ENCODE measurements around the gene CFAP251. TPM values are rescaled to one million over a fixed set of nuclear protein-coding genes. Genes with fewer than 3 reads are reported as not detected.

CFAP251 gene
- polyA plus RNA-seq, 1 donor from 2014 or later = 4.0 TPM

DNA sequence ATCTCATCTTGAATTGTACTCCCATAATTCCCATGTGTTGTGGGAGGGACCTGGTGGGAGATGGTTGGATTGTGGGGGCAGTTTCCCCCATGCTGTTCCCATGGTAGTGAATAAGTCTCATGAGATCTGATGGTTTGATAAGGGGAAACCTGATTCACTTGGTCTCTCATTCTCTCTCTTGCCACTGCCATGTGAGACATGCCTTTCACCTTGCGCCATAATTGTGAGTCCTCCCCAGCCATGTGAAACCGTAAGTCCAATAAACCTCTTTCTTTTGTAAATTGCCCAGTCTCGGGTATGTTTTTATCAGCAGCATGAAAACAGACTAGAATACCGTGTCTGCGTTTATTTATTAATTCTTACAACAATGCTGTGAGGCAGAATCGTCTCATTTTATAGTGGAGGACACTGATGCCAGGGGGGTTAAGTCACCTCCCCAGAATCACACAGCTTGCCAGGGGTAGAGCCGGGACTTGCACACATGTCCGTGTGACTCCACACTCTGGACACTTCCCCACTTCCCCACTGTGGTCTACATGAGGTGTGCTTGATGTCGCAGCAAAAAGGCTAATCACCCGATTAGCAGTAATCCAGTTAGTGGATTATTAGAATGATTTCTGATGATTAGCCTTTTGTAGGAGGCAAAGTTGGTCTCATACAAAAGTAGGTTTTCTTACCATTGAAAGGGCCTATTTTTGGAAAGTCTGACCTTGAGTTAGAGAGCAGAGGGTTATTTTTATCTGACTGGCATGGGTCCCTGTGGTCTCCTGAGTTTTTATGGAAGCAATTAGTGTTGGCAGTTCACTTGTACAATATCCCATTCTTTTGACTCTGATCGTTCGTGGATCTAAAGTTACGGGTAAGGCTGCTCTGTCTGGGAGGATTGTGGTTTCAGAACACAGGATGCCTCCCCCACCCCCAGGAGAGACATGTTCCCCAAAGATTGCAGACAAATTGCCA is 55.9 kb downstream of the CFAP251 start:
- Histone ChIP-seq H3K36me3 (ENCODE audit: insufficient read depth, low read length) (no peaks in the 10 kb centered on the region), H3K9me2 (ENCODE audit: insufficient read depth, low read length) (no peaks in the 10 kb centered on the region), H3K27ac (ENCODE audit: low read length) (no peak overlapping the region), H4K20me1 (ENCODE audit: insufficient read depth) (no peaks in the 10 kb centered on the region), H3K27me3 (ENCODE audit: insufficient read depth, low read depth, low read length) (no peaks in the 10 kb centered on the region), H3K9ac (ENCODE audit: low read length) (no peak overlapping the region), H3K9me3 (ENCODE audit: low read length) (no peaks in the 10 kb centered on the region), H3F3A (ENCODE audit: insufficient read depth, low read length, poor library complexity, severe bottlenecking) (no peaks in the 10 kb centered on the region), H3K79me2 (replicated peaks; ENCODE audit: insufficient read depth, low read length) (no peaks in the 10 kb centered on the region), H3K4me3 (ENCODE audit: low read length) (no peak overlapping the region), H2AFZ (ENCODE audit: low read depth, low read length) (no peak overlapping the region), H3K4me2 (ENCODE audit: low read length) (no peak overlapping the region)
- TF ChIP-seq MXI1 (conservative IDR thresholded peaks at IDR 0.05; ENCODE audit: poor library complexity, severe bottlenecking) (no peak), EZH2 (IDR thresholded peaks at IDR 0.05; ENCODE audit: borderline replicate concordance, insufficient read depth, low read length, poor library complexity, severe bottlenecking) (no peak), TAF1 (IDR thresholded peaks at IDR 0.05; ENCODE audit: low read depth) (no peak), SMC3 (conservative IDR thresholded peaks at IDR 0.05; ENCODE audit: poor library complexity) (no peak), POLR2AphosphoS5 (IDR thresholded peaks at IDR 0.05) (no peak), RAD21 (conservative IDR thresholded peaks at IDR 0.05) (no peak)
- TF ChIP-seq, protein P1, sequence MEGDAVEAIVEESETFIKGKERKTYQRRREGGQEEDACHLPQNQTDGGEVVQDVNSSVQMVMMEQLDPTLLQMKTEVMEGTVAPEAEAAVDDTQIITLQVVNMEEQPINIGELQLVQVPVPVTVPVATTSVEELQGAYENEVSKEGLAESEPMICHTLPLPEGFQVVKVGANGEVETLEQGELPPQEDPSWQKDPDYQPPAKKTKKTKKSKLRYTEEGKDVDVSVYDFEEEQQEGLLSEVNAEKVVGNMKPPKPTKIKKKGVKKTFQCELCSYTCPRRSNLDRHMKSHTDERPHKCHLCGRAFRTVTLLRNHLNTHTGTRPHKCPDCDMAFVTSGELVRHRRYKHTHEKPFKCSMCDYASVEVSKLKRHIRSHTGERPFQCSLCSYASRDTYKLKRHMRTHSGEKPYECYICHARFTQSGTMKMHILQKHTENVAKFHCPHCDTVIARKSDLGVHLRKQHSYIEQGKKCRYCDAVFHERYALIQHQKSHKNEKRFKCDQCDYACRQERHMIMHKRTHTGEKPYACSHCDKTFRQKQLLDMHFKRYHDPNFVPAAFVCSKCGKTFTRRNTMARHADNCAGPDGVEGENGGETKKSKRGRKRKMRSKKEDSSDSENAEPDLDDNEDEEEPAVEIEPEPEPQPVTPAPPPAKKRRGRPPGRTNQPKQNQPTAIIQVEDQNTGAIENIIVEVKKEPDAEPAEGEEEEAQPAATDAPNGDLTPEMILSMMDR (IDR thresholded peaks at IDR 0.05; ENCODE audit: poor library complexity, severe bottlenecking) = no peak
- TF ChIP-seq, protein P2, sequence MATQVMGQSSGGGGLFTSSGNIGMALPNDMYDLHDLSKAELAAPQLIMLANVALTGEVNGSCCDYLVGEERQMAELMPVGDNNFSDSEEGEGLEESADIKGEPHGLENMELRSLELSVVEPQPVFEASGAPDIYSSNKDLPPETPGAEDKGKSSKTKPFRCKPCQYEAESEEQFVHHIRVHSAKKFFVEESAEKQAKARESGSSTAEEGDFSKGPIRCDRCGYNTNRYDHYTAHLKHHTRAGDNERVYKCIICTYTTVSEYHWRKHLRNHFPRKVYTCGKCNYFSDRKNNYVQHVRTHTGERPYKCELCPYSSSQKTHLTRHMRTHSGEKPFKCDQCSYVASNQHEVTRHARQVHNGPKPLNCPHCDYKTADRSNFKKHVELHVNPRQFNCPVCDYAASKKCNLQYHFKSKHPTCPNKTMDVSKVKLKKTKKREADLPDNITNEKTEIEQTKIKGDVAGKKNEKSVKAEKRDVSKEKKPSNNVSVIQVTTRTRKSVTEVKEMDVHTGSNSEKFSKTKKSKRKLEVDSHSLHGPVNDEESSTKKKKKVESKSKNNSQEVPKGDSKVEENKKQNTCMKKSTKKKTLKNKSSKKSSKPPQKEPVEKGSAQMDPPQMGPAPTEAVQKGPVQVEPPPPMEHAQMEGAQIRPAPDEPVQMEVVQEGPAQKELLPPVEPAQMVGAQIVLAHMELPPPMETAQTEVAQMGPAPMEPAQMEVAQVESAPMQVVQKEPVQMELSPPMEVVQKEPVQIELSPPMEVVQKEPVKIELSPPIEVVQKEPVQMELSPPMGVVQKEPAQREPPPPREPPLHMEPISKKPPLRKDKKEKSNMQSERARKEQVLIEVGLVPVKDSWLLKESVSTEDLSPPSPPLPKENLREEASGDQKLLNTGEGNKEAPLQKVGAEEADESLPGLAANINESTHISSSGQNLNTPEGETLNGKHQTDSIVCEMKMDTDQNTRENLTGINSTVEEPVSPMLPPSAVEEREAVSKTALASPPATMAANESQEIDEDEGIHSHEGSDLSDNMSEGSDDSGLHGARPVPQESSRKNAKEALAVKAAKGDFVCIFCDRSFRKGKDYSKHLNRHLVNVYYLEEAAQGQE (IDR thresholded peaks at IDR 0.05; ENCODE audit: borderline replicate concordance) = no peak

DNA sequence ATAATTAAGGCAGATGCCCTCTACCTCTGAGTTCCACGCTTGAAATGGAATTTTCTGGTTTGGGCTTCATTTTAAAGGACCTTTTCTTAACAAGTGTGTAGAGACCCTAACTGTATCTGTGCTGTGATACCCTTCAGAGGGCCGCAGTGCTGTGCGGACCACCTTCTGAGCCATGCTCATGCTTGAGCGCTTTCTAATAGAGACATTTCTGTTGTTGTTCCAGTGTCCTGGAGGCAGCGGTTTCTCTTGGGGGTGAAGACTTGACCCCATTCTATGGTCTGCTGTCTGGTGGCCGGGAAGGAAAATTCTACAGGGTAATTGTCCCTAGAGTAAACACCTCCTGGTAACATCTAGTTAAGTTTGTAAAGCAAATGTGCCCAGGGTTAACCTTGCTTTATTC is 56.6 kb downstream of the CFAP251 start:
- TF ChIP-seq, protein P1 (IDR thresholded peaks at IDR 0.05; ENCODE audit: poor library complexity, severe bottlenecking) = no peak
- TF ChIP-seq EZH2 (IDR thresholded peaks at IDR 0.05; ENCODE audit: borderline replicate concordance, insufficient read depth, low read length, poor library complexity, severe bottlenecking) (no peak), MXI1 (conservative IDR thresholded peaks at IDR 0.05; ENCODE audit: poor library complexity, severe bottlenecking) (no peak), TAF1 (IDR thresholded peaks at IDR 0.05; ENCODE audit: low read depth) (no peak), RAD21 (conservative IDR thresholded peaks at IDR 0.05) (no peak), EP300 (conservative IDR thresholded peaks at IDR 0.05; ENCODE audit: poor library complexity, severe bottlenecking) (no peak), POLR2AphosphoS5 (IDR thresholded peaks at IDR 0.05) (no peak), SMC3 (conservative IDR thresholded peaks at IDR 0.05; ENCODE audit: poor library complexity) (no peak)
- TF ChIP-seq, protein P2 (IDR thresholded peaks at IDR 0.05; ENCODE audit: borderline replicate concordance) = no peak
- H3K27ac ChIP-seq (ENCODE audit: low read length) = no peak overlapping the region
- H2AFZ ChIP-seq (ENCODE audit: low read depth, low read length) = no peak overlapping the region

More for the DNA sequence above, 56.6 kb downstream of the CFAP251 start:
- no peaks in the 10 kb centered on the region for H4K20me1 ChIP-seq (ENCODE audit: insufficient read depth)
- no peaks in the 10 kb centered on the region for H3K27me3 ChIP-seq (ENCODE audit: insufficient read depth, low read depth, low read length)
- no peak overlapping the region for H3K9ac ChIP-seq (ENCODE audit: low read length)
- H3K4me2 ChIP-seq (ENCODE audit: low read length) = no peak overlapping the region
- no peaks in the 10 kb centered on the region for H3F3A ChIP-seq (ENCODE audit: insufficient read depth, low read length, poor library complexity, severe bottlenecking)
- no peaks in the 10 kb centered on the region for H3K9me2 ChIP-seq (ENCODE audit: insufficient read depth, low read length)
- no peaks in the 10 kb centered on the region for H3K79me2 ChIP-seq (replicated peaks; ENCODE audit: insufficient read depth, low read length)
- H3K4me3 ChIP-seq (ENCODE audit: low read length) = no peak overlapping the region
- no peaks in the 10 kb centered on the region for H3K36me3 ChIP-seq (ENCODE audit: insufficient read depth, low read length)
- no peaks in the 10 kb centered on the region for H3K9me3 ChIP-seq (ENCODE audit: low read length)
